ENCODE results near the gene GALNT7.

The GALNT7 gene

GRCh38 chr4:173317004-173317403 lies 148.4 kb downstream of the GALNT7 start:
- no peak for DNase-seq

- no peak for DNase-seq
Measured at GRCh38 chr4:173318240-173318639, 149.6 kb downstream of the GALNT7 start.

- no peak for DNase-seq
Measured at GRCh38 chr4:173318648-173319211, 150.1 kb downstream of the GALNT7 start.

- DNase-seq, result no peak
Measured at GRCh38 chr4:173319696-173320095, 151.1 kb downstream of the GALNT7 start.

GRCh38 chr4:173325007-173325736 lies 156.6 kb downstream of the GALNT7 start:
- no peak for DNase-seq

- no peak for DNase-seq
Measured at GRCh38 chr4:173328236-173328901, 159.8 kb downstream of the GALNT7 start.

- no peak for DNase-seq
Measured at GRCh38 chr4:173330590-173330989, 162.0 kb downstream of the GALNT7 start.

GRCh38 chr4:173332021-173332487 lies 163.4 kb downstream of the GALNT7 start:
- no peak for DNase-seq

GRCh38 chr4:173332963-173333657 lies 164.5 kb downstream of the GALNT7 start:
- DNase-seq, result peak; percentile 27

- peak; percentile 42 for DNase-seq
Measured at GRCh38 chr4:173333658-173334084, 165.1 kb downstream of the GALNT7 start.

GRCh38 chr4:173334085-173334890 lies 165.7 kb downstream of the GALNT7 start, which contains the start of gene HMGB2:
TSS of gene HMGB2 (minus strand) at chr4:173334358. CDS start at chr4:173333649, 709 bp downstream.
- peak; percentile 100 for DNase-seq

GRCh38 chr4:173334891-173335752 lies 166.5 kb downstream of the GALNT7 start:
- peak; percentile 14 for DNase-seq

- DNase-seq, result no peak
Measured at GRCh38 chr4:173337463-173337862, 168.9 kb downstream of the GALNT7 start.

GRCh38 chr4:173343832-173344397 lies 175.3 kb downstream of the GALNT7 start:
- no peak for DNase-seq

GRCh38 chr4:173345648-173346047 lies 177.0 kb downstream of the GALNT7 start:
- DNase-seq, result no peak

GRCh38 chr4:173346074-173346473 lies 177.5 kb downstream of the GALNT7 start:
- no peak for DNase-seq

- no peak for DNase-seq
Measured at GRCh38 chr4:173347467-173347866, 178.9 kb downstream of the GALNT7 start.

- no peak for DNase-seq
Measured at GRCh38 chr4:173357939-173358338, 189.3 kb downstream of the GALNT7 start.

GRCh38 chr4:173360587-173361221 lies 192.1 kb downstream of the GALNT7 start:
- no peak for DNase-seq

- no peak for DNase-seq
Measured at GRCh38 chr4:173362666-173363065, 194.1 kb downstream of the GALNT7 start.
